Suprapubic skin (tissue), 4 donors: Measurements from ENCODE around the gene IQCH. TPM values are rescaled to one million over a fixed set of nuclear protein-coding genes. Genes with fewer than 3 reads are reported as not detected.

ENCODE experiments used
- DNase-seq, 2 donors: peaks; one replicate each; pipeline ENCODE4 v3.0.0-alpha.2; 2019; ENCODE audit warnings: low spot score in 2 of 2
- H3K27ac ChIP-seq: fragments of 200-600 bp; sonication (generic); one replicate; pipeline ENCODE4 v1.5.1; 2019
- H3K27me3 ChIP-seq: fragments of 200-600 bp; sonication (generic); one replicate; pipeline ENCODE4 v1.5.1; 2019
- H3K36me3 ChIP-seq: fragments of 200-600 bp; sonication (generic); one replicate; pipeline ENCODE4 v1.5.1; 2019
- H3K4me1 ChIP-seq: fragments of 200-600 bp; sonication (generic); one replicate; pipeline ENCODE4 v1.5.1; 2019
- H3K4me3 ChIP-seq: fragments of 200-600 bp; sonication (generic); one replicate; pipeline ENCODE4 v1.5.1; 2019; ENCODE audit warnings: mild to moderate bottlenecking
- H3K9me3 ChIP-seq: fragments of 200-600 bp; sonication (generic); one replicate; pipeline ENCODE4 v1.5.1; 2019
- CTCF ChIP-seq, 2 donors: fragments of 200-600 bp in 1 of 2; fragments of 450-650 bp in 1 of 2; sonication (generic) in 1 of 2; IDR thresholded peaks; one replicate each; pipeline ENCODE4 v1.5.1; 2016 to 2019; ENCODE audit warnings: antibody characterized with exemption in 2 of 2, mild to moderate bottlenecking in 1 of 2, moderate library complexity in 1 of 2
- EP300 ChIP-seq: sonication (generic); formaldehyde crosslinking; IDR thresholded peaks from one replicate; pipeline ENCODE4 v1.6.1; 2017; ENCODE audit warnings: antibody characterized with exemption
- POLR2A ChIP-seq, 2 donors: fragments of 450-650 bp; IDR thresholded peaks; one replicate each; pipeline ENCODE4 v1.6.1; 2017; ENCODE audit warnings: antibody characterized with exemption in 2 of 2, mild to moderate bottlenecking in 2 of 2, moderate library complexity in 2 of 2
- POLR2AphosphoS5 ChIP-seq, 3 donors: sonication (generic); formaldehyde crosslinking; IDR thresholded peaks; one replicate each; pipeline ENCODE4 v1.6.1; 2017; ENCODE audit warnings: antibody characterized with exemption in 3 of 3
- WGBS: methylation state at CpG from one replicate; pipeline ENCODE4 v1.1.5; 2018; 5-methylcytosine and 5-hydroxymethylcytosine counted together
- total RNA-seq, 4 donors: library from RNA; depleted of rRNA; stranded (reverse); fragments of >200 nt; gene quantifications; one replicate each; pipeline ENCODE4 v1.1.0, GENCODE V29; 2016

IQCH gene
- total RNA-seq, 4 donors from 2014 or later: 1.4 to 3.1 (median 2.2) TPM

- Histone ChIP-seq H3K9me3 (no peaks in the 10 kb centered on the region), H3K36me3 (no peaks in the 10 kb centered on the region), H3K27ac (no peak overlapping the region), H3K27me3 (no peaks in the 10 kb centered on the region), H3K4me3 (no peak overlapping the region), H3K4me1 (peaks cover 3% of the 10 kb centered on the region)
- DNase-seq: no peak
- TF ChIP-seq POLR2AphosphoS5 (IDR thresholded peaks at IDR 0.05) (no peak), CTCF (IDR thresholded peaks at IDR 0.05) (no peak), EP300 (no peak), POLR2A (IDR thresholded peaks at IDR 0.05) (no peak)
Measured at GRCh38 chr15:67304778-67305177, 50.2 kb downstream of the IQCH start.

- H3K36me3 ChIP-seq: no peaks in the 10 kb centered on the region
- TF ChIP-seq EP300 (no peak), POLR2AphosphoS5 (IDR thresholded peaks at IDR 0.05) (no peak), CTCF (IDR thresholded peaks at IDR 0.05) (no peak), POLR2A (IDR thresholded peaks at IDR 0.05) (no peak)
- peaks cover 3% of the 10 kb centered on the region for H3K4me1 ChIP-seq
- no peak overlapping the region for H3K4me3 ChIP-seq
- H3K27ac ChIP-seq: no peak overlapping the region
- H3K27me3 ChIP-seq: no peaks in the 10 kb centered on the region
- DNase-seq: no peak
- WGBS: 73% methylated on average over 1 of the region's 1 CpG
- H3K9me3 ChIP-seq: no peaks in the 10 kb centered on the region
Measured at GRCh38 chr15:67305506-67305905, 50.9 kb downstream of the IQCH start.

GRCh38 chr15:67307156-67307555 lies 52.6 kb downstream of the IQCH start:
- Histone ChIP-seq H3K4me3 (no peak overlapping the region), H3K27ac (no peak overlapping the region), H3K9me3 (no peaks in the 10 kb centered on the region), H3K4me1 (peaks cover 3% of the 10 kb centered on the region), H3K27me3 (no peaks in the 10 kb centered on the region), H3K36me3 (no peaks in the 10 kb centered on the region)
- TF ChIP-seq POLR2AphosphoS5 (IDR thresholded peaks at IDR 0.05) (no peak), POLR2A (IDR thresholded peaks at IDR 0.05) (no peak), CTCF (IDR thresholded peaks at IDR 0.05) (no peak), EP300 (no peak)
- no peak for DNase-seq
- 50% methylated on average over 1 of the region's 1 CpG for WGBS

- H3K27me3 ChIP-seq: no peaks in the 10 kb centered on the region
- 59% methylated on average over 4 of the region's 4 CpGs for WGBS
- TF ChIP-seq EP300 (no peak), CTCF (IDR thresholded peaks at IDR 0.05) (no peak), POLR2A (IDR thresholded peaks at IDR 0.05) (no peak), POLR2AphosphoS5 (IDR thresholded peaks at IDR 0.05) (no peak)
Measured at GRCh38 chr15:67307889-67308597, 53.5 kb downstream of the IQCH start.

GRCh38 chr15:67311731-67312130 lies 57.1 kb downstream of the IQCH start:
- Histone ChIP-seq H3K9me3 (no peaks in the 10 kb centered on the region), H3K4me1 (peaks cover 3% of the 10 kb centered on the region), H3K27me3 (no peaks in the 10 kb centered on the region), H3K27ac (no peak overlapping the region), H3K4me3 (no peak overlapping the region), H3K36me3 (no peaks in the 10 kb centered on the region)
- no peak for DNase-seq
- no peak for TF ChIP-seq CTCF (IDR thresholded peaks at IDR 0.05)
- no peak for TF ChIP-seq POLR2A (IDR thresholded peaks at IDR 0.05)
- TF ChIP-seq POLR2AphosphoS5 (IDR thresholded peaks at IDR 0.05): no peak
- no peak for TF ChIP-seq EP300
- 100% methylated on average over 1 of the region's 1 CpG for WGBS

More at GRCh38 chr15:67307889-67308597, 53.5 kb downstream of the IQCH start:
- Histone ChIP-seq H3K9me3 (no peaks in the 10 kb centered on the region), H3K4me3 (no peak overlapping the region), H3K36me3 (no peaks in the 10 kb centered on the region), H3K27ac (no peak overlapping the region), H3K4me1 (peaks cover 3% of the 10 kb centered on the region)
- no peak for DNase-seq
